Lower lobe of right lung (tissue), 2 donors: Measurements from ENCODE around the gene NR3C1. TPM values are rescaled to one million over a fixed set of nuclear protein-coding genes. Genes with fewer than 3 reads are reported as not detected.
A peak's percentile ranks its signal among the peaks of the same experiment; 100 is the strongest.

Experiments used
- ATAC-seq, 2 donors: fragments of 200-7000 bp; cut with Tn5 transposase; one replicate each; pipeline ENCODE4 v1.9.1; 2020 to 2022; ENCODE audit warnings: mild to moderate bottlenecking in 2 of 2, moderate library complexity in 2 of 2
- DNase-seq: peaks from one replicate; pipeline ENCODE4 v3.0.0-alpha.2; 2020
- H3K27ac ChIP-seq: fragments of 200-600 bp; one replicate; pipeline ENCODE4 v1.8.0; 2022
- H3K27me3 ChIP-seq: fragments of 200-600 bp; one replicate; pipeline ENCODE4 v1.8.0; 2022; ENCODE audit warnings: low read depth
- H3K36me3 ChIP-seq: fragments of 200-600 bp; one replicate; pipeline ENCODE4 v1.8.0; 2022; ENCODE audit warnings: mild to moderate bottlenecking
- H3K4me1 ChIP-seq: fragments of 200-600 bp; one replicate; pipeline ENCODE4 v1.8.0; 2022
- H3K4me3 ChIP-seq: fragments of 200-600 bp; one replicate; pipeline ENCODE4 v1.8.0; 2022; ENCODE audit warnings: mild to moderate bottlenecking
- H3K9me3 ChIP-seq: fragments of 200-600 bp; one replicate; pipeline ENCODE4 v1.8.0; 2022
- intact Hi-C: fragments of 100-400 bp; cut with DNase I; formaldehyde crosslinking; loops from one replicate; pipeline ENCODE4 v1.11.0; 2022
- total RNA-seq: library from RNA; stranded (reverse); fragmentation: NEBNext Ultra II Directional; extraction: Animal tissue kit (Norgen Biotek cat#: 25700); gene quantifications from one replicate; pipeline ENCODE4 v1.2.1, GENCODE V29; 2021
- TF ChIP-seq, protein P1 (sequence below): fragments of 200-600 bp; IDR thresholded peaks from one replicate; pipeline ENCODE4 v1.8.0; 2022; ENCODE audit warnings: antibody characterized with exemption, mild to moderate bottlenecking
- donor health status: DM: no; HTN: yes; CAD: no; lungs with severe emphysema.

Gene NR3C1
- total RNA-seq, 1 donor from 2014 or later: 110 TPM

DNA sequence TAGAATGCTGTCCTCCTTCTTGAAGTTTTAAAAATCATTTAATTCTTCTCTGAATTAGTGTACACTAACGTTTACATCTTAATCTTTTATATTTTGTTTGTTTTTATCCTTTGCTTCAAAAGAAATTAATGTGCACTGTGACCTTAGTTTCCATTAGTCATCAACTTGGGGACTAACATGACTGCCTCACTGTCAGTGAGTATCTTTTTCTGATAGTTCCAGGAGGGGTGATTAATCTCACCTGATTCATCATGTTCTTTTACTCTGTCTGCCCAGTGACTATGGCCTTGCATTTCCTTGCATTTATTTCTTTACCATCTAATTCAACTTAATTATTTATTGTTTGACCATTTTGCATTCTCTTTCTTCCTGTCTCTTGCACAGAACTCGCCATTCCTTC is 33.4 kb upstream of the NR3C1 start:
- Histone ChIP-seq H3K4me3 (no peak overlapping the region), H3K36me3 (no peaks in the 10 kb centered on the region), H3K27ac (no peak overlapping the region), H3K9me3 (no peaks in the 10 kb centered on the region), H3K27me3 (no peaks in the 10 kb centered on the region), H3K4me1 (peaks cover 5% of the 10 kb centered on the region)
- no peak for ATAC-seq
- intact Hi-C loops: no loop called here
- TF ChIP-seq, protein P1, sequence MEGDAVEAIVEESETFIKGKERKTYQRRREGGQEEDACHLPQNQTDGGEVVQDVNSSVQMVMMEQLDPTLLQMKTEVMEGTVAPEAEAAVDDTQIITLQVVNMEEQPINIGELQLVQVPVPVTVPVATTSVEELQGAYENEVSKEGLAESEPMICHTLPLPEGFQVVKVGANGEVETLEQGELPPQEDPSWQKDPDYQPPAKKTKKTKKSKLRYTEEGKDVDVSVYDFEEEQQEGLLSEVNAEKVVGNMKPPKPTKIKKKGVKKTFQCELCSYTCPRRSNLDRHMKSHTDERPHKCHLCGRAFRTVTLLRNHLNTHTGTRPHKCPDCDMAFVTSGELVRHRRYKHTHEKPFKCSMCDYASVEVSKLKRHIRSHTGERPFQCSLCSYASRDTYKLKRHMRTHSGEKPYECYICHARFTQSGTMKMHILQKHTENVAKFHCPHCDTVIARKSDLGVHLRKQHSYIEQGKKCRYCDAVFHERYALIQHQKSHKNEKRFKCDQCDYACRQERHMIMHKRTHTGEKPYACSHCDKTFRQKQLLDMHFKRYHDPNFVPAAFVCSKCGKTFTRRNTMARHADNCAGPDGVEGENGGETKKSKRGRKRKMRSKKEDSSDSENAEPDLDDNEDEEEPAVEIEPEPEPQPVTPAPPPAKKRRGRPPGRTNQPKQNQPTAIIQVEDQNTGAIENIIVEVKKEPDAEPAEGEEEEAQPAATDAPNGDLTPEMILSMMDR: no peak
- no peak for DNase-seq

- DNase-seq (no peak), ATAC-seq (peak; percentile 85 to 88)
- H3K4me1 ChIP-seq: peaks cover 5% of the 10 kb centered on the region
- intact Hi-C loops: no loop called here
- no peaks in the 10 kb centered on the region for H3K36me3 ChIP-seq
- TF ChIP-seq, protein P1: no peak
- no peaks in the 10 kb centered on the region for H3K9me3 ChIP-seq
- no peaks in the 10 kb centered on the region for H3K27me3 ChIP-seq
- H3K4me3 ChIP-seq: peak overlapping the region; percentile 33
- H3K27ac ChIP-seq: peak overlapping the region; percentile 67
These were observed 31.7 kb upstream of the NR3C1 start for GRCh38 chr5:143435210-143435657.

DNA sequence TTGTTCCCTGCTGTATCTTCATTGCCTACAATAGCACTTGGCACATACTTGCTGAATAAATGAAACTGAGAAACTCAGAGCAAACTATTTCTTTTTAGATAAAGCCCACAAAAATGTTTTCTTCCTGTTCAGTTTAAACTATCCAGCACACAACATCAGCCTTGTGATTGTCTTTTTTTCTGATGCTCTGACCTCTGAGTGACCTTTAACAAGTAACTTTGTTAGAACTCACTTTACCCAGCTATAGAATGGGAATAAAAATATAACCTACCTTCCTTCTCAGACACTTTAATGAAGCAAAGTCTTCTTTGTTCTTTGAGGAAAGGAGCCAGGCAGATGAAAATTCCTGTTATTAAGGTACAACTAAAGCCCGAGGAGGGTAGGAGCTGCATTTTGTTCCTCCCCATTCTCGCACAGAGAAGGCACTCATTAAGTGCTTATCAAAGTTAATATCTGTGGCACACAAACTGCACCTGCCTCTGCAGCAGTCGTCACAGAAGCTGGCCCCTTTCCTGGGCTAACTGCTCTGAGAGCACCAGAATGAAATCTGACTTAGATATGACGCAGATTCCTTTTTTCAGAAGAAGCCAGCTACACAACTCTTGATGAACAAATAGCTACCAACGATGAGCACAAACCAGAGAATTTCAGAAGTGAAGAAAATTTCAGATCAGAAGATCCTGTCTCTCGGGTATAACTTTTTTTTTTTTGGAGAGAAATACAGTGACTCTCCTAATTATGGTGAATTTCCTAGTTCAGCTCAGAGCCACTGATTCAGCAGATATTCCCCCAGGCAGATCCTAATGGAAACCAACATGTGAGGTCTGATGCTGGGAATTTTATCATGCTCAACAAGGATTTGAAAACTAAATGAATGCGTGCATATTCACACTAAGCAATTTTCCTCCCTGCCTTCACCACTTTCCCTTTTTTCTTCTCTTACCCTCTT is 31.0 kb upstream of the NR3C1 start:
- H3K27ac ChIP-seq: peak overlapping the region; percentile 67
- peak overlapping the region; percentile 33 for H3K4me3 ChIP-seq
- H3K9me3 ChIP-seq: no peaks in the 10 kb centered on the region
- peak; percentile 36 to 75 for ATAC-seq
- TF ChIP-seq, protein P1: no peak
- no peak for DNase-seq
- H3K27me3 ChIP-seq: no peaks in the 10 kb centered on the region
- H3K4me1 ChIP-seq: peaks cover 5% of the 10 kb centered on the region
- intact Hi-C loops: no loop called here
- no peaks in the 10 kb centered on the region for H3K36me3 ChIP-seq

- H3K36me3 ChIP-seq: no peaks in the 10 kb centered on the region
- H3K4me3 ChIP-seq: no peak overlapping the region
- TF ChIP-seq, protein P1: no peak
- intact Hi-C loops: no loop called here
- H3K27ac ChIP-seq: no peak overlapping the region
- H3K4me1 ChIP-seq: peaks cover 6% of the 10 kb centered on the region
- ATAC-seq (no peak), DNase-seq (no peak)
- no peaks in the 10 kb centered on the region for H3K27me3 ChIP-seq
- H3K9me3 ChIP-seq: no peaks in the 10 kb centered on the region
These were observed 30.2 kb upstream of the NR3C1 start for GRCh38 chr5:143433670-143434069.

GRCh38 chr5:143432658-143433239 is 29.3 kb upstream of the NR3C1 start:
- ATAC-seq (no peak), DNase-seq (no peak)
- TF ChIP-seq, protein P1: no peak
- Histone ChIP-seq H3K27ac (no peak overlapping the region), H3K27me3 (no peaks in the 10 kb centered on the region), H3K36me3 (no peaks in the 10 kb centered on the region), H3K4me1 (peaks cover 16% of the 10 kb centered on the region), H3K4me3 (no peak overlapping the region), H3K9me3 (no peaks in the 10 kb centered on the region)
- intact Hi-C loops: no loop called here
